GM18507 (cell line): ENCODE measurements around the gene PRTN3.
"Not testable (repeated sequence)": the region's sequence is repeated elsewhere in the genome, so short reads cannot be mapped to it uniquely, and the experiment has no call there.

Source experiments
- DNase-seq: peaks from one replicate; pipeline ENCODE4 v3.0.0; 2011; ENCODE audit warnings: low read depth; ENCODE audit not compliant: insufficient read length; ENCODE audit errors: extremely low spot score
- FAIRE-seq: peaks from 2 replicates; lab custom pipeline; 2011; peaks lifted over from hg19 to GRCh38; lab: Jason Lieb, UNC

PRTN3 gene

DNA sequence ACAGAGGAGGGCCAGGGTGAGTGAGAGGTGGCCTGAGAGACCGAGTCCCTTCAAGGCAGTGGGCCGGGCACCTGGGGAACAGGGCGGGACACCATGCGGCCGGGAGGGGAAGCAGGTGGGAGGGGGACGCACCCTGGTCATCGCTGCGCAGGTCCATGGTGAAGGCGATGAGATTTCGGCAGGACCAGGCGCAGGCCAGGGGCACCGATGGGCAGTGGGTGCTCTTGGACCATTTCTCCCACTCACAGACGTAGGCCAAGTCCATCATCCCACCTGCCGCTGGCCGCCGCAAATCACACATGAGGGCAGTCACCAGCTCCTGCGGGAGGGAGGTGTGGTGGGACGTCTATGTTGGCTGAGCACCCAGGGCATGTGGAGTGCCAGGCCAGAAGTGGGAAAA, 50.0 kb downstream of the PRTN3 start:
- FAIRE-seq (no peak), DNase-seq (no peak)

DNA sequence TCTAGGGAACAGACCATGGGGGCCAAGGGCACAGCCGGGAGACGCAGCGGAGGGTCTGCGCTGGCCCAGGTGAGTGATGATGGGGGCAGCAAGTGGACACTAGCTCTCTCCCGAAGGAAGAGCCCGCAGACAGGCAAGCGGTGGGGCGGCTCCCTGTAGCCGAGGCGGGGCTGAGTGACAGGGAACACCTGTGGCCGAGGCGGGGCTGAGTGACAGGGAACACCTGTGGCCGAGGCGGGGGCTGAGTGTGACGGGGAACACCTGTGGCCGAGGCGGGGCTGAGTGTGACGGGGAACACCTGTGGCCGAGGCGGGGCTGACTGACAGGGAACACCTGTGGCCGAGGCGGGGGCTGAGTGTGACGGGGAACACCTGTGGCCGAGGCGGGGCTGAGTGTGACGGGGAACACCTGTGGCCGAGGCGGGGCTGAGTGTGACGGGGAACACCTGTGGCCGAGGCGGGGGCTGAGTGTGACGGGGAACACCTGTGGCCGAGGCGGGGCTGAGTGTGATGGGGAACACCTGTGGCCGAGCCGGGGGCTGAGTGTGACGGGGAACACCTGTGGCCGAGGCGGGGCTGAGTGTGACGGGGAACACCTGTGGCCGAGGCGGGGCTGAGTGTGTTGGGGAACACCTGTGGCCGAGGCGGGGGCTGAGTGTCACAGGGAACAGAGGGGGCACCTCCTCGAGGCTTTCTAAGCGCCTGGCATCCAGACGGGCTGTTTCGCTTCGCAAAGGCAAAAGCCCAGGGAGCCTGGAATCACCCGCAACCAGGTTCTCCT, 50.8 kb downstream of the PRTN3 start:
- not testable (repeated sequence) for DNase-seq, FAIRE-seq

- FAIRE-seq: no peak
- DNase-seq: no peak
Observed at GRCh38 chr19:892243-892893, 51.6 kb downstream of the PRTN3 start.

GRCh38 chr19:892894-893689, 52.3 kb downstream of the PRTN3 start, which contains the start of the genes MED16 and RNU6-9:
Gene MED16 (minus strand): TSS chr19:893187. CDS start chr19:891131, 2,056 bp downstream.
Gene RNU6-9 (plus strand): TSS chr19:893484.
- FAIRE-seq (peak; percentile 87), DNase-seq (peak; percentile 97)

- no peak for DNase-seq
- FAIRE-seq: no peak
Observed at GRCh38 chr19:896434-896833, 55.6 kb downstream of the PRTN3 start.

GRCh38 chr19:896999-897398, 56.2 kb downstream of the PRTN3 start:
- no peak for FAIRE-seq

DNA sequence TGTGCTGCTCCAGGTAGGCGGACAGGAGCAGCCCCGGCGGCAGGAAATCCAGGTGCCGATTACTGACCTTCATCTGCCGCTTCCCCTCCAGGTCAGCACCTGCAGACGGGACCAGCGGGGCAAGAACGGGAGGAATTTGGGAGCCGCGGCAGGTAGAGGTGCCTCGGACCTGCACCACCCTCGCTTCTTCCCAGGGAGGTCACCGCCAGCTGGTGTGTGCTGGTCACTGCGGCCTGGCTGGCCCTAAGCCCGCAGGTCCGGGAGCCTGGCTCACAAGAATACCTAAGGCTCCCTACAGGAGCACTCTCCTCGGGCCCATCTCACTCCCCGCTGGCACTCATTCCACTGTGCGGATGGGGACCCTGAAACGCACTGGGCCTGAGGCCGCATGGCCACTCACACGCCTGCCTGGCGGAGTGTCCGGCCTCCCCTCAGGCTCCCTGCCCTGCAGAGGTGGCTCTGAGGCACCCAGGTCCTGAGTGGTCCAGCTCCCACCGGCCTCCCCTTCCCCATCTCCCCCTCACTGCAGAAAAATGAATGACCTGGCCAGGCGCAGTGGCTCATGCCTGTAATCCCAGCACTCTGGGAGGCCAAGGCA, 56.7 kb downstream of the PRTN3 start:
- no peak for FAIRE-seq
- no peak for DNase-seq

More at GRCh38 chr19:896999-897398, 56.2 kb downstream of the PRTN3 start:
- no peak for DNase-seq
